Lower leg skin (tissue), 4 donors: ENCODE measurements around the gene ARMH1. TPM values are rescaled to one million over a fixed set of nuclear protein-coding genes. Genes with fewer than 3 reads are reported as not detected.

Experiments
- DNase-seq, 2 donors: peaks; one replicate each; pipeline ENCODE4 v3.0.0-alpha.2; 2019; ENCODE audit warnings: low spot score in 2 of 2
- H3K4me3 ChIP-seq: fragments of 200-600 bp; sonication (generic); 2 replicates; pipeline ENCODE4 v1.5.1; 2017; ENCODE audit warnings: mild to moderate bottlenecking, low read depth; ENCODE audit not compliant: poor library complexity, severe bottlenecking
- CTCF ChIP-seq, 3 donors: fragments of 450-650 bp; IDR thresholded peaks; one replicate each; pipeline ENCODE4 v1.5.1; 2016; ENCODE audit warnings: antibody characterized with exemption in 3 of 3, mild to moderate bottlenecking in 3 of 3, moderate library complexity in 2 of 3
- POLR2A ChIP-seq, 2 donors: fragments of 450-650 bp; IDR thresholded peaks; one replicate each; pipeline ENCODE4 v1.6.1; 2016 to 2017; ENCODE audit warnings: antibody characterized with exemption in 2 of 2, mild to moderate bottlenecking in 1 of 2, moderate library complexity in 1 of 2
- WGBS, 2 donors: methylation state at CpG; one replicate each; pipeline ENCODE4 v1.1.5; 2018; 5-methylcytosine and 5-hydroxymethylcytosine counted together
- intact Hi-C: fragments of 100-400 bp; cut with DNase I; formaldehyde crosslinking; loops from one replicate; pipeline ENCODE4 v1.15.0; 2023; ENCODE audit warnings: low total_unique reads
- total RNA-seq, 4 donors: library from RNA; depleted of rRNA; stranded (reverse); fragments of >200 nt; gene quantifications; one replicate each; pipeline ENCODE4 v1.1.0, GENCODE V29; 2016

The ARMH1 gene
- total RNA-seq, 4 donors from 2014 or later, result 2.7 TPM; not detected in 3

GRCh38 chr1:44670751-44671640 lies 3.5 kb upstream of the ARMH1 start:
- no peak for DNase-seq
- no peak for TF ChIP-seq POLR2A (IDR thresholded peaks at IDR 0.05)
- no peak for TF ChIP-seq CTCF (IDR thresholded peaks at IDR 0.05)
- intact Hi-C loops, result no loop called here
- WGBS, 2 donors, result 90 to 93% methylated on average over 10 of the region's 10 CpGs
- no peak overlapping the region for H3K4me3 ChIP-seq

GRCh38 chr1:44672254-44672955 lies 2.1 kb upstream of the ARMH1 start:
- 76 to 79% methylated on average over 13 of the region's 13 CpGs for WGBS, 2 donors
- DNase-seq, result peak in 1 of 2 donors; percentile 48
- intact Hi-C loops, result no loop called here
- TF ChIP-seq POLR2A (IDR thresholded peaks at IDR 0.05) (no peak), CTCF (IDR thresholded peaks at IDR 0.05) (no peak)
- no peak overlapping the region for H3K4me3 ChIP-seq

- TF ChIP-seq CTCF (IDR thresholded peaks at IDR 0.05) (no peak), POLR2A (IDR thresholded peaks at IDR 0.05) (no peak)
- no peak overlapping the region for H3K4me3 ChIP-seq
- intact Hi-C loops, result no loop called here
- no peak for DNase-seq
- WGBS, 2 donors, result 77 to 81% methylated on average over 14 of the region's 14 CpGs
Measured at GRCh38 chr1:44672961-44673674, 1.4 kb upstream of the ARMH1 start.

GRCh38 chr1:44673675-44674112 lies 820 bp upstream of the ARMH1 start:
- peak overlapping the region; percentile 28 for H3K4me3 ChIP-seq
- intact Hi-C loops, result no loop called here
- no peak for DNase-seq
- 1 to 2% methylated on average over 16 of the region's 16 CpGs for WGBS, 2 donors
- TF ChIP-seq POLR2A (IDR thresholded peaks at IDR 0.05) (no peak), CTCF (IDR thresholded peaks at IDR 0.05) (no peak)

DNA sequence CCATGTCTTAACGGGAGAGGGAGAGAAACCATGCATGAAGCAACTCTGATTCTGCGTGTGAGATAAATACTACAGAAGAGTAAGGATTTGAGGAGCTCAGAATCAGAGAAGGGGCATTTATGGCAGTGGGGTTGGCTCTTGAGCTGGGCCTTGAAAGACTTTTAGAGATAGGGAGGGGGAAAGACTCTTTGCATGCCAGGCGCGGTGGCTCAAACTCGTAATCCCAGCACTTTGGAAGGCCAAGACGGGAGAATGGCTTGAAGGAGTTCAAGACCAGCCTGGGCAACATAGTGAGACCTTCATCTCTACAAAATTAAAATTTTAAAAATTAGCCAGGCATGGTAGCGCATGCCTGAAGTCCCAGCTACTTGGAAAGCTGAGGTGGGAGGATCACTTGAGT lies 672 bp downstream of the ARMH1 start:
- intact Hi-C loops, result no loop called here
- WGBS, 2 donors, result 86 to 88% methylated on average over 7 of the region's 7 CpGs
- H3K4me3 ChIP-seq, result no peak overlapping the region

More for the DNA sequence above, 672 bp downstream of the ARMH1 start:
- TF ChIP-seq POLR2A (IDR thresholded peaks at IDR 0.05), result no peak
- TF ChIP-seq CTCF (IDR thresholded peaks at IDR 0.05), result no peak
- DNase-seq, result no peak
